NCI-H2196 (cell line): ENCODE data around the gene HLA-DQB2.
"Not testable (repeated sequence)": the region's sequence is repeated elsewhere in the genome, so short reads cannot be mapped to it uniquely, and the experiment has no call there.

Experiments
- DNase-seq: peaks from one replicate; lab custom pipeline; 2025; ENCODE audit not compliant: unreplicated experiment; lab: John Stamatoyannopoulos, UW

HLA-DQB2 gene

GRCh38 chr6:32752580-32752979 is 10.8 kb downstream of the HLA-DQB2 start:
- peak; percentile 6 for DNase-seq

- not testable (repeated sequence) for DNase-seq
These were observed 17.7 kb downstream of the HLA-DQB2 start for GRCh38 chr6:32745649-32746048.

GRCh38 chr6:32744776-32745175 is 18.6 kb downstream of the HLA-DQB2 start:
- no peak for DNase-seq

GRCh38 chr6:32742374-32742773 is 21.0 kb downstream of the HLA-DQB2 start:
- no peak for DNase-seq

GRCh38 chr6:32741031-32741960 is 22.0 kb downstream of the HLA-DQB2 start, which contains the start of gene HLA-DQA2:
Gene HLA-DQA2 (plus strand): TSS chr6:32741391. CDS start chr6:32741444, 53 bp downstream.
- no peak for DNase-seq

GRCh38 chr6:32738126-32738525 is 25.2 kb downstream of the HLA-DQB2 start:
- no peak for DNase-seq

- DNase-seq, result no peak
These were observed 44.5 kb downstream of the HLA-DQB2 start for GRCh38 chr6:32718879-32719278.

GRCh38 chr6:32716396-32716795 is 46.9 kb downstream of the HLA-DQB2 start:
- no peak for DNase-seq

- DNase-seq, result no peak
These were observed 50.1 kb downstream of the HLA-DQB2 start for GRCh38 chr6:32713241-32713640.

- no peak for DNase-seq
These were observed 53.7 kb downstream of the HLA-DQB2 start for GRCh38 chr6:32709625-32710024.
